ENCODE results near the gene BTLA. TPM values are rescaled to one million over a fixed set of nuclear protein-coding genes. Genes with fewer than 3 reads are reported as not detected.
"Not testable (repeated sequence)": the region's sequence is repeated elsewhere in the genome, so short reads cannot be mapped to it uniquely, and the experiment has no call there.

The BTLA gene
- total and polyA plus RNA-seq, 4 donors, result 0.06 to 0.32 (median 0.12) TPM

DNA sequence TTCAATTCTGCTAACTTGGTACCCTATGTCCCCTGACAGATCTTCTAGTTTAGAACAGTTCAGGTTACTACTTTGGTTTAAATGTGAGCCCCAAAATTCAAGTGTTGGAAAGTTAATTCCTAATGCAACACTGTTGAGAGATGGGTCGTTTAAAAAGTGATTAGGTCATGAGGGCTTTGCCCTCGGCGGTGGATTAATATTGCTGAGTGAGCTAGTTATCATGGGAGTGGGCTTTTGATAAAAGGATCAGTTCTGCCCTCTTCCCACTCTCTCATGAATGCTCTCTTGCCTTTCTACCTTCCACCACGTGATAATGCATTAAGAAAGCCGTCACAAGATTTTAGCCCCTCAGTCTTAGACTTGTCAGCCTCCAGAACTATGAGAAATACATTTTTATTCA lies 72.1 kb downstream of the BTLA start:
- H3K36me3 ChIP-seq (ENCODE audit: control insufficient read depth, insufficient read depth, low read length), result no peaks in the 10 kb centered on the region
- DNase-seq (ENCODE audit: low read depth in 4 of 6, low spot score in 6 of 6), result no peak
- no peak overlapping the region for H3K27ac ChIP-seq (ENCODE audit: low read depth, low read length)
- no peaks in the 10 kb centered on the region for H3K4me1 ChIP-seq (ENCODE audit: control insufficient read depth, insufficient read depth, low read length)
- no peaks in the 10 kb centered on the region for H3K27me3 ChIP-seq (ENCODE audit: control insufficient read depth, insufficient read depth, low read length)
- H3K4me3 ChIP-seq (ENCODE audit: low read depth, low read length), result no peak overlapping the region
- H3K9me3 ChIP-seq (ENCODE audit: control insufficient read depth, insufficient read depth, low read length), result no peaks in the 10 kb centered on the region
- WGBS (ENCODE audit: insufficient coverage), result no CpG with 5 or more reads among the region's 5 CpGs

DNA sequence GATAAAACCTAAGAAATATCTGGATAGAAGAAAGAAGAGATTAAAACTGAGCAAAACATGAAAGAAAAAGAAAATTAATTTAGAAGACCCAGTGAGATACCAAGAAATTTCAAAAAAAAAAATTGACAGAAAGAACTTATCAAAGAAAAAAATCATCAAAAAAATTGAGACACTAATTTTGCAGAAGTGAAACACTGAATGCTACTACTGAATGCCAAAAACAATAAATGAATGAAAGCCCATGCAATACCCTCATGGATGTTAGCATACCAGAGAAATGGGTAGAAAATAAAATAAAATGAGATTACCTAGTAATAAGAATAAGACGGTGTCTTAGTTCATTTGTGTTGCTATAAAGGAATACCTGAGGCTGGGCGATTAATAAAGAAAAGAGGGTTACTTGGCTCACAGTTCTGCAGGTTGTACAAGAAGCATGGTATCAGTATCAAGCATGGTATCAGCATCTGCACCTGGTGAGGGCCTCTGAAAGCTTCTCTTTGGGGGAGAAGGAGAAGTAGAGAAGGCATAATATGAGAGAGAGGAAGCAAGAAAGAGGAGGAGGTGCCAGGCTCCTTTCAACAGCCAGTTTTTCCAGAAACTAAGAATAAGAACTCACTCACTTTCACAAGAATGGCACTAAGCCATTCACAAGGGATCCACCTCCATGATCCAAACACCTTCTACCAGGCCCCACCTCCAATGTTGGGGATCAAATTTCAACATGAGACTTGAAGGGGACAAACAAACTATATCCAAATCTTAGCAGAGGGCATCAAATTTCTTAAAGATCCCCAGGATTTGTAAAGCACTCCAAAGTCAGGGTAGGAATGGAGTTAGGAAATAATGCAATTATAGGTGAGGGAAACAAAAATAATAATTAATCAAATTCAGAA lies 73.2 kb downstream of the BTLA start:
- Histone ChIP-seq H3K4me1 (ENCODE audit: control insufficient read depth, insufficient read depth, low read length) (no peaks in the 10 kb centered on the region), H3K9me3 (ENCODE audit: control insufficient read depth, insufficient read depth, low read length) (no peaks in the 10 kb centered on the region), H3K27ac (ENCODE audit: low read depth, low read length) (no peak overlapping the region), H3K36me3 (ENCODE audit: control insufficient read depth, insufficient read depth, low read length) (no peaks in the 10 kb centered on the region), H3K27me3 (ENCODE audit: control insufficient read depth, insufficient read depth, low read length) (no peaks in the 10 kb centered on the region), H3K4me3 (ENCODE audit: low read depth, low read length) (no peak overlapping the region)
- WGBS (ENCODE audit: insufficient coverage), result 93% methylated on average over 2 of the region's 2 CpGs
- no peak for DNase-seq (ENCODE audit: low read depth in 4 of 6, low spot score in 6 of 6)

GRCh38 chr3:112425382-112425781 lies 73.9 kb downstream of the BTLA start:
- no CpG with 5 or more reads among the region's 2 CpGs for WGBS (ENCODE audit: insufficient coverage)

DNA sequence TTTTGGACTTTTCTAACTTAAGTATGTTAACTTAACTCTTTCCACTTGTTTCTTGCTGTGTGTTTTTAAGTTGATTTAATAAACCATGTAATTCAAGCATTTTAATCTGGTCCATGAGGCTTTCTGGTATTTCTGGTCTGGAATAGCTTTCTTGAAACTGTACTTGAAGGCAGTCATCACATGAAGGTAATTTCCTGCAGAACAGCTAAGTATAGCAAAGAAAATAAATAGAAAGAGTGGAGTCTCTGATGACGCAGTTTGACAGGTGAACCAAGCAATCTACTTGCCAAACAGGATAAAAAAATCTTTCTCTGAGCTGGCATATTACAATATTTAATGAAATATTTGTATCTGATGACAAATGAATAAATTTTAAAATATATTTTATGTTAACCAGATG lies 74.9 kb downstream of the BTLA start:
- H3K4me3 ChIP-seq (ENCODE audit: low read depth, low read length), result no peak overlapping the region
- H3K27ac ChIP-seq (ENCODE audit: low read depth, low read length), result no peak overlapping the region
- no peaks in the 10 kb centered on the region for H3K36me3 ChIP-seq (ENCODE audit: control insufficient read depth, insufficient read depth, low read length)
- no peaks in the 10 kb centered on the region for H3K9me3 ChIP-seq (ENCODE audit: control insufficient read depth, insufficient read depth, low read length)
- no CpG with 5 or more reads among the region's 1 CpG for WGBS (ENCODE audit: insufficient coverage)
- H3K27me3 ChIP-seq (ENCODE audit: control insufficient read depth, insufficient read depth, low read length), result no peaks in the 10 kb centered on the region
- DNase-seq (ENCODE audit: low read depth in 4 of 6, low spot score in 6 of 6), result no peak
- H3K4me1 ChIP-seq (ENCODE audit: control insufficient read depth, insufficient read depth, low read length), result no peaks in the 10 kb centered on the region

More at GRCh38 chr3:112425382-112425781, 73.9 kb downstream of the BTLA start:
- H3K9me3 ChIP-seq (ENCODE audit: control insufficient read depth, insufficient read depth, low read length), result no peaks in the 10 kb centered on the region
- DNase-seq (ENCODE audit: low read depth in 4 of 6, low spot score in 6 of 6), result no peak
- H3K4me1 ChIP-seq (ENCODE audit: control insufficient read depth, insufficient read depth, low read length), result no peaks in the 10 kb centered on the region
- no peak overlapping the region for H3K4me3 ChIP-seq (ENCODE audit: low read depth, low read length)
- no peaks in the 10 kb centered on the region for H3K27me3 ChIP-seq (ENCODE audit: control insufficient read depth, insufficient read depth, low read length)
- H3K36me3 ChIP-seq (ENCODE audit: control insufficient read depth, insufficient read depth, low read length), result no peaks in the 10 kb centered on the region
- no peak overlapping the region for H3K27ac ChIP-seq (ENCODE audit: low read depth, low read length)

DNA sequence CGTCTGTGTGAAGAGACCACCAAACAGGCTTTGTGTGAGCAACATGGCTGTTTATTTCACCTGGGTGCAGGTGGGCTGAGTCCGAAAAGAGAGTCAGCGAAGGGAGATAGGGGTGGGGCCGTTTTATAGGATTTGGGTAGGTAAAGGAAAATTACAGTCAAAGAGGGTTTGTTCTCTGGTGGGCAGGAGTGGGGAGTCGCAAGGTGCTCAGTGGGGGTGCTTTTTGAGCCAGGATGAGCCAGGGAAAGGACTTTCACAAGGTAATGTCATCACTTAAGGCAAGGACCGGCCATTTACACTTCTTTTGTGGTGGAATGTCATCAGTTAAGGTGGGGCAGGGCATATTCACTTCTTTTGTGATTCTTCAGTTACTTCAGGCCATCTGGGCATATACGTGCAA lies 76.4 kb downstream of the BTLA start:
- not testable (repeated sequence) for H3K4me3 ChIP-seq (ENCODE audit: low read depth, low read length); H3K36me3 ChIP-seq (ENCODE audit: control insufficient read depth, insufficient read depth, low read length); H3K27ac ChIP-seq (ENCODE audit: low read depth, low read length); H3K4me1 ChIP-seq (ENCODE audit: control insufficient read depth, insufficient read depth, low read length); H3K27me3 ChIP-seq (ENCODE audit: control insufficient read depth, insufficient read depth, low read length); H3K9me3 ChIP-seq (ENCODE audit: control insufficient read depth, insufficient read depth, low read length); DNase-seq (ENCODE audit: low read depth in 4 of 6, low spot score in 6 of 6)
- 40% methylated on average over 1 of the region's 7 CpGs for WGBS (ENCODE audit: insufficient coverage)

DNA sequence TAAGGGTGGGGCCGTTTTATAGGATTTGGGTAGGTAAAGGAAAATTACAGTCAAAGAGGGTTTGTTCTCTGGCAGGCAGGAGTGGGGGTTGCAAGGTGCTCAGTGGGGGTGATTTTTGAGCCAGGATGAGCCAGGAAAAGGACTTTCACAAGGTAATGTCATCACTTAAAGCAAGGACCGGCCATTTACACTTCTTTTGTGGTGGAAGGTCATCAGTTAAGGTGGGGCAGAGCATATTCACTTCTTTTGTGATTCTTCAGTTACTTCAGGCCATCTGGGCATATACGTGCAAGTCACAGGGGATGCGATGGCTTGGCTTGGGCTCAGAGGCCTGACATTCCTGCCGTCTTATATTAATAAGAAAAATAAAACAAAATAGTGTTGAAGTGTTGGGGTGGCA lies 80.7 kb downstream of the BTLA start:
- not testable (repeated sequence) for H3K4me3 ChIP-seq (ENCODE audit: low read depth, low read length); H3K27me3 ChIP-seq (ENCODE audit: control insufficient read depth, insufficient read depth, low read length); H3K4me1 ChIP-seq (ENCODE audit: control insufficient read depth, insufficient read depth, low read length); H3K36me3 ChIP-seq (ENCODE audit: control insufficient read depth, insufficient read depth, low read length); H3K9me3 ChIP-seq (ENCODE audit: control insufficient read depth, insufficient read depth, low read length); DNase-seq (ENCODE audit: low read depth in 4 of 6, low spot score in 6 of 6); H3K27ac ChIP-seq (ENCODE audit: low read depth, low read length)
- WGBS (ENCODE audit: insufficient coverage), result 90% methylated on average over 2 of the region's 5 CpGs

DNA sequence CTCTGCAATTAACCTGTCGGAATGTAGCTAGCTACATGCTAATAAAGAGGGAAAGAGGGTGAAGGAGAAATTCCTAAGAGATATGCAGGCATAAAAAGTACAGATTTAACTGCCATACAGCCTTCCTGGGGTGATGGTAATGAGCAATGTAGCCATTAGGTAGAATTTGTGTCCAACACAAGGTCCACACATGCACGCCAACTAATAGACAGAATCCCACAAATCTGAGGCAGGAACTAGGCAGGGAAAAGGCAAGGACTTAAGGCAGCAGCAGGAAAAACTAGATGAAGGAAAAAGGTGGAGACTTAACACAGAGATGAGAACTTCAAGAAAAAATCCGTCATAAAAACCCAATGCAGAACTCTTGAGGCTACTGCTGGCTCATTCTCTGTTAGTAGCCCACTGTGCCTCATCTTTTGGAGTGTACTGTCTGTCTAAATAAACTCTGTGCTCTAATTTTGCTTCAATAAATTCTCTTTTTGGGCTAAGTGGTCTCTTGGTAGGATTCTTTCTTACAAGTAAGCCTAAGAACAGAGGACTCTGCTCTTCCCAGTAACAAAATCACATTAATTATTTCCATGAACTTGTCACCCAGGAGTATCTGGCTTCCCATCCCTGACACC lies 81.5 kb downstream of the BTLA start:
- WGBS (ENCODE audit: insufficient coverage), result 71% methylated on average over 1 of the region's 3 CpGs
- Histone ChIP-seq H3K36me3 (ENCODE audit: control insufficient read depth, insufficient read depth, low read length) (no peaks in the 10 kb centered on the region), H3K27ac (ENCODE audit: low read depth, low read length) (no peak overlapping the region), H3K27me3 (ENCODE audit: control insufficient read depth, insufficient read depth, low read length) (no peaks in the 10 kb centered on the region), H3K9me3 (ENCODE audit: control insufficient read depth, insufficient read depth, low read length) (no peaks in the 10 kb centered on the region), H3K4me3 (ENCODE audit: low read depth, low read length) (no peak overlapping the region), H3K4me1 (ENCODE audit: control insufficient read depth, insufficient read depth, low read length) (no peaks in the 10 kb centered on the region)
- no peak for DNase-seq (ENCODE audit: low read depth in 4 of 6, low spot score in 6 of 6)

DNA sequence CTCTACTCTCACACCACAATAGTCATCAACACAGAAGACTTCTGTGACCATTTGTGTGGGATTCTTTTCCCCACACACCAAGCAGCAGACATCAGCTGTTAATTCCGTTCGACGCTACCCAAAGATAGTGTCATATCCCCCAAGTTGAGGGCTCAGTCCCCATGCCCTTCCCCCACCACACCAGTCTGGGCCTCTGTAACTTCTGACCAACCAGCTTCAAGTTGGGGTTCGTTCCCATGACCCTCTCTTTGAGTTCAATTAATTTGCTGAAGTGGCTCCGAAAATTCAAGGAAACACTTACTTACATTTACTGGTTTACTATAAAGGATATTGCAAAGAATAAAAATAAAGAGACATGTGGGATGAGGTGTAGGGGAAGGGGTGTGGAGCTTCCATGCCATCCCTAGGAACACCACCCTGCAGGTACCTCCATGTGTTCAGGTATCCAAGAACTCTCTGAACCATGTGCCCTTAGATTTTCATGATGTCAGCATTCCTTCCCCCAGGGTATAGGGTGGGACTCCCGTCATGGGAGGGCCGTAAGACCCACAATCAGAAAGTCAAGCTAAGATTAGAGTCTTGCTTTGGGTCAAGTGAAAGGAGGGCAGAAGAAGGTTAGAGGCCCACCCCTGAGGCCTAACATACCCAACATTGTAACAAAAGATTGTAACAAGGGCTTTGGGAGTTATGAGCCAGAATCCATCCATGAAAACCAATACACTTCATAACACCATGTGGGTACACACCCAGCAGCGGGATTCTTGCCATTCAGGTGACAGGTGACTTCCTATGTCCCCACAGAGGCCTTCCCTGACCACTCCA lies 82.7 kb downstream of the BTLA start:
- WGBS (ENCODE audit: insufficient coverage), result 95% methylated on average over 4 of the region's 8 CpGs
- H3K9me3 ChIP-seq (ENCODE audit: control insufficient read depth, insufficient read depth, low read length), result no peaks in the 10 kb centered on the region
- DNase-seq (ENCODE audit: low read depth in 4 of 6, low spot score in 6 of 6), result no peak
- no peaks in the 10 kb centered on the region for H3K27me3 ChIP-seq (ENCODE audit: control insufficient read depth, insufficient read depth, low read length)
- H3K36me3 ChIP-seq (ENCODE audit: control insufficient read depth, insufficient read depth, low read length), result no peaks in the 10 kb centered on the region
- H3K4me3 ChIP-seq (ENCODE audit: low read depth, low read length), result no peak overlapping the region
- no peaks in the 10 kb centered on the region for H3K4me1 ChIP-seq (ENCODE audit: control insufficient read depth, insufficient read depth, low read length)
- H3K27ac ChIP-seq (ENCODE audit: low read depth, low read length), result no peak overlapping the region

GRCh38 chr3:112415390-112415789 lies 83.9 kb downstream of the BTLA start:
- no peak overlapping the region for H3K27ac ChIP-seq (ENCODE audit: low read depth, low read length)
- H3K4me1 ChIP-seq (ENCODE audit: control insufficient read depth, insufficient read depth, low read length), result no peaks in the 10 kb centered on the region
- no peaks in the 10 kb centered on the region for H3K27me3 ChIP-seq (ENCODE audit: control insufficient read depth, insufficient read depth, low read length)
- WGBS (ENCODE audit: insufficient coverage), result 96% methylated on average over 5 of the region's 6 CpGs
- H3K9me3 ChIP-seq (ENCODE audit: control insufficient read depth, insufficient read depth, low read length), result no peaks in the 10 kb centered on the region
- H3K4me3 ChIP-seq (ENCODE audit: low read depth, low read length), result no peak overlapping the region
- DNase-seq (ENCODE audit: low read depth in 4 of 6, low spot score in 6 of 6), result no peak
- H3K36me3 ChIP-seq (ENCODE audit: control insufficient read depth, insufficient read depth, low read length), result no peaks in the 10 kb centered on the region

Measured in spinal cord (tissue), 10 donors.